ENCODE measurements around the gene PSENEN.

PSENEN gene

GRCh38 chr19:35695895-35696422 is 49.5 kb upstream of the PSENEN start (continued):
- no peak for TF ChIP-seq ZSCAN23 (tag by site-specific recombination; IDR thresholded peaks at IDR 0.05)
- TF ChIP-seq ZNF280D (tag by site-specific recombination; IDR thresholded peaks at IDR 0.05) = 0 out of 2 replicates have a peak, but pooled peaks have one; percentile 11
- peak; percentile 97 for TF ChIP-seq ZNF548 (tag by site-specific recombination; IDR thresholded peaks at IDR 0.05)
- TF ChIP-seq ZBTB20 (tag by site-specific recombination; IDR thresholded peaks at IDR 0.05) = no peak

GRCh38 chr19:35696835-35697234 is 48.6 kb upstream of the PSENEN start:
- ChIA-PET CTCF (interaction anchor here (0.5 to 10.4 kb wide), 11 partner anchors 9 to 379 kb away, joined by 3 to 119 read pairs (median 3); partner anchors contain the start of genes LIN37, PSENEN and U2AF1L4), POLR2A (interaction anchor here (0.7 to 2.4 kb wide), 3 partner anchors 15 to 234 kb away, joined by 3 to 6 read pairs (median 4); no protein-coding TSS in a partner anchor)
- Histone ChIP-seq H3K9me3 (ENCODE audit: control insufficient read depth, insufficient read depth, low read depth, low read length) (no peaks in the 10 kb centered on the region; the same call in 1 of the 2 replicates), H3K27ac (ENCODE audit: extremely low read depth, low read depth, low read length) (no peak overlapping the region), H3K4me3 (ENCODE audit: low read depth, low read length) (no peak overlapping the region), H3K4me1 (ENCODE audit: control insufficient read depth, insufficient read depth, low read length) (no peaks in the 10 kb centered on the region; the same call in 1 of the 2 replicates), H3K36me3 (ENCODE audit: control insufficient read depth in 2 of 2, insufficient read depth in 1 of 2, low read length in 2 of 2) (no peaks in the 10 kb centered on the region)
- TF ChIP-seq ZNF843 (tag by site-specific recombination; IDR thresholded peaks at IDR 0.05) (no peak), ZNF837 (tag by site-specific recombination; IDR thresholded peaks at IDR 0.05) (no peak), PRDM1 (tag by site-specific recombination; IDR thresholded peaks at IDR 0.05) (no peak), ZNF37A (tag by site-specific recombination; IDR thresholded peaks at IDR 0.05) (no peak), ZNF785 (tag by site-specific recombination; IDR thresholded peaks at IDR 0.05) (no peak), ZNF335 (tag by site-specific recombination; conservative IDR thresholded peaks at IDR 0.05) (no peak), ZNF600 (tag by site-specific recombination; IDR thresholded peaks at IDR 0.05) (no peak), ZNF274 (IDR thresholded peaks at IDR 0.05; ENCODE audit: low read length) (no peak), ZNF274 (tag by site-specific recombination; IDR thresholded peaks at IDR 0.05; ENCODE audit: borderline replicate concordance) (no peak), ZNF513 (tag by site-specific recombination; IDR thresholded peaks at IDR 0.05) (no peak), ZNF398 (tag by site-specific recombination; IDR thresholded peaks at IDR 0.05) (no peak), ZBTB11 (tag by site-specific recombination; conservative IDR thresholded peaks at IDR 0.05; ENCODE audit: low read depth) (no peak), ZSCAN18 (tag by site-specific recombination; IDR thresholded peaks at IDR 0.05) (no peak), ZNF658 (tag by site-specific recombination; IDR thresholded peaks at IDR 0.05) (no peak), TSHZ1 (tag by site-specific recombination; IDR thresholded peaks at IDR 0.05; ENCODE audit: borderline replicate concordance) (no peak), ZNF146 (tag by site-specific recombination; IDR thresholded peaks at IDR 0.05) (no peak)
